BE2C (cell line): Measurements from ENCODE around the gene PGLYRP2. TPM values are rescaled to one million over a fixed set of nuclear protein-coding genes. Genes with fewer than 3 reads are reported as not detected.

ENCODE experiments used
- DNase-seq: peaks from one replicate; pipeline ENCODE4 v3.0.0-alpha.2; 2020
- H3K27me3 ChIP-seq: fragments of 250-450 bp; sonication (Bioruptor Pico); 2 replicates; pipeline ENCODE4 v1.5.1; 2020; ENCODE audit warnings: mild to moderate bottlenecking
- H3K36me3 ChIP-seq: fragments of 250-450 bp; sonication (Bioruptor Pico); 2 replicates; pipeline ENCODE4 v1.5.1; 2020; ENCODE audit warnings: mild to moderate bottlenecking
- H3K4me1 ChIP-seq: fragments of 250-450 bp; sonication (Bioruptor Pico); 2 replicates; pipeline ENCODE4 v1.5.1; 2020
- H3K4me3 ChIP-seq: 2 replicates; pipeline ENCODE4 v1.5.1; 2011; ENCODE audit warnings: low read depth, low read length
- H3K9me3 ChIP-seq: fragments of 250-450 bp; sonication (Bioruptor Pico); 2 replicates; pipeline ENCODE4 v1.5.1; 2020
- CTCF ChIP-seq: IDR thresholded peaks from 2 replicates; pipeline ENCODE4 v1.5.1; 2012; ENCODE audit warnings: mild to moderate bottlenecking, low read depth, low read length
- polyA plus RNA-seq: library from polyadenylated mRNA; unstranded; fragments of >200 nt; gene quantifications from one replicate; pipeline ENCODE4 v1.2.1, GENCODE V29; 2012; ENCODE audit warnings: low read depth, missing spikeins; ENCODE audit not compliant: insufficient read length, insufficient read depth

PGLYRP2 gene
- not detected for polyA plus RNA-seq

GRCh38 chr19:15479391-15480345 is at the start of gene PGLYRP2:
Gene PGLYRP2 (minus strand): TSS chr19:15479501. CDS start chr19:15479371, 130 bp downstream.
- no peak within 1 kb of the TSS for H3K4me3 ChIP-seq
- no peaks in the 10 kb centered on the region for H3K4me1 ChIP-seq
- no peaks in the 10 kb centered on the region for H3K9me3 ChIP-seq
- DNase-seq: no peak
- H3K27me3 ChIP-seq: no peaks in the 10 kb centered on the region
- no peaks in the 10 kb centered on the region for H3K36me3 ChIP-seq
- TF ChIP-seq CTCF: 0 out of 2 replicates have a peak, but pooled peaks have one; percentile 1

GRCh38 chr19:15527705-15528104 is 48.4 kb upstream of the PGLYRP2 start:
- no peak for DNase-seq

GRCh38 chr19:15526408-15526807 is 47.1 kb upstream of the PGLYRP2 start:
- DNase-seq: no peak
- Histone ChIP-seq H3K4me3 (no peak overlapping the region), H3K4me1 (no peaks in the 10 kb centered on the region), H3K9me3 (no peaks in the 10 kb centered on the region), H3K27me3 (no peaks in the 10 kb centered on the region), H3K36me3 (no peaks in the 10 kb centered on the region)
- no peak for TF ChIP-seq CTCF

More at GRCh38 chr19:15527705-15528104, 48.4 kb upstream of the PGLYRP2 start:
- Histone ChIP-seq H3K4me1 (no peaks in the 10 kb centered on the region), H3K36me3 (no peaks in the 10 kb centered on the region), H3K27me3 (no peaks in the 10 kb centered on the region), H3K4me3 (no peak overlapping the region), H3K9me3 (no peaks in the 10 kb centered on the region)
- no peak for TF ChIP-seq CTCF

- no peaks in the 10 kb centered on the region for H3K4me1 ChIP-seq
- H3K36me3 ChIP-seq: no peaks in the 10 kb centered on the region
- no peaks in the 10 kb centered on the region for H3K27me3 ChIP-seq
- H3K4me3 ChIP-seq: no peak overlapping the region
- TF ChIP-seq CTCF: no peak
- no peak for DNase-seq
- no peaks in the 10 kb centered on the region for H3K9me3 ChIP-seq
These were observed 46.0 kb upstream of the PGLYRP2 start for GRCh38 chr19:15525291-15525690.

- no peak for TF ChIP-seq CTCF
- H3K4me1 ChIP-seq: no peaks in the 10 kb centered on the region
- DNase-seq: no peak
- H3K4me3 ChIP-seq: no peak overlapping the region
- no peaks in the 10 kb centered on the region for H3K36me3 ChIP-seq
- H3K9me3 ChIP-seq: no peaks in the 10 kb centered on the region
- no peaks in the 10 kb centered on the region for H3K27me3 ChIP-seq
These were observed 45.5 kb upstream of the PGLYRP2 start for GRCh38 chr19:15524781-15525180.
